Posterior cingulate gyrus (tissue), 11 donors: ENCODE results near the gene PRRT2.
"Not testable (repeated sequence)": the region's sequence is repeated elsewhere in the genome, so short reads cannot be mapped to it uniquely, and the experiment has no call there.

Experiments used
- DNase-seq, 10 donors: peaks; one replicate each; pipeline versions ENCODE4 v3.0.0 to v3.0.0-alpha.2; 2020 to 2021; ENCODE audit warnings: mixed read lengths in 3 of 10
- intact Hi-C: fragments of 100-400 bp; cut with DNase I; formaldehyde crosslinking; loops from one replicate; pipeline ENCODE4 v1.15.1; 2023

PRRT2 gene

GRCh38 chr16:29824589-29825144 is 12.7 kb downstream of the PRRT2 start:
- DNase-seq = no peak
- intact Hi-C loops = no loop called here

GRCh38 chr16:29825145-29826044 is 13.4 kb downstream of the PRRT2 start:
- peak in 5 of 10 donors; percentile 51 to 95 (median 68) for DNase-seq
- intact Hi-C loops = no loop called here

DNA sequence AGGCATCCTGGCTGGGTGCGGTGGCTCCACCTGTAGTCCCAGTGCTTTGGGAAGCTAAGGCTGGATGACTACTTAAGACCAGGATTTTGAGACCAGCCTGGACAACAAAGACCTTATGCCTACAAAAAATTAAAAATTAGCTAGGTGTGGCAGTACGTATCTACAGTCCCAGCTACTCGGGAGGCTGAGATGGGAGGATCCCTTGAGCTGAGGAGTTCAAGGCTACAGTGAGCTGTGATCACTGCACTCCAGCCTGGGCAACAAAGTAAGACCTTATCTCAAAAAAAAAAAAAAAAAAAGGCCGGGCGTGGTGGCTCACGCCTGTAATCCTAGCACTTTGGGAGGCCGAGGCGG is 14.3 kb downstream of the PRRT2 start:
- intact Hi-C loops = no loop called here

DNA sequence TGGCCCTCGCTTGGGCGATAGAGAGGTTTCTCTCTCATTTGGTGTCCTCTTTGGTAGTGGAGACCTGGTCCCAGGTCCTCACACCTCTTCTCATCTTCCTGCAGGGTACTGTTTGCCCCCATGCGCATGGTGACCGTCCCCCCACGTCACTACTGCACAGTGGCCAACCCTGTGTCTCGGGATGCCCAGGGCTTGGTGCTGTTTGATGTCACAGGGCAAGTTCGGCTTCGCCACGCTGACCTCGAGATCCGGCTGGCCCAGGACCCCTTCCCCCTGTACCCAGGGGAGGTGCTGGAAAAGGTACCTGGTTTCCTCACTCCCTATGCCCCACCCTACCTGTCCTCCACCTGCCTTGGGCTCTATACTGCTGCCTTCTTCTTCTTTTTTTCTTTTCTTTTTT is 18.8 kb downstream of the PRRT2 start:
- DNase-seq = peak in 1 of 10 donors; percentile 43
- intact Hi-C loops = no loop called here

More for the DNA sequence above, 14.3 kb downstream of the PRRT2 start:
- no peak for DNase-seq

GRCh38 chr16:29831490-29831889 is 19.5 kb downstream of the PRRT2 start:
- peak in 1 of 10 donors; percentile 67 for DNase-seq
- intact Hi-C loops = no loop called here

DNA sequence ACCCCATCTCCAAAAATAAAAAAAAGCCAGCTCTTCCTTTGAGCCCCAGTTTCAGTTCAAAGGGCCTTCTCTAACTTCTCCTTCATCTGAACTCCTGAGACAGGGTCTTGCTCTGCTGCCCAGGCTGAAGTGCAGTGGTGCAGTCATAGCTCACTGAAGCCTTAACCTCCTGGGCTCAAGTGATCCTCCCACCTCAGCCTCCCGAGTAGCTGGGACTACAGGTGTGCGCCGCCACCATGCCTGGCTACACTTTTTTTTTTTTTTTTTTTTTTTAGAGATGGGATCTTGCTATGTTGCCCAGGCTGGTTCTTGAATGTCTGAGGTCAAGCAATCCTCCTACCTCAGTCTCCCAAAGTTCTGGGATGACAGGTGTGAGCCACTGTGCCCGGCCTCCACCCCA is 21.2 kb downstream of the PRRT2 start:
- intact Hi-C loops, DNase-seq: not testable (repeated sequence)

DNA sequence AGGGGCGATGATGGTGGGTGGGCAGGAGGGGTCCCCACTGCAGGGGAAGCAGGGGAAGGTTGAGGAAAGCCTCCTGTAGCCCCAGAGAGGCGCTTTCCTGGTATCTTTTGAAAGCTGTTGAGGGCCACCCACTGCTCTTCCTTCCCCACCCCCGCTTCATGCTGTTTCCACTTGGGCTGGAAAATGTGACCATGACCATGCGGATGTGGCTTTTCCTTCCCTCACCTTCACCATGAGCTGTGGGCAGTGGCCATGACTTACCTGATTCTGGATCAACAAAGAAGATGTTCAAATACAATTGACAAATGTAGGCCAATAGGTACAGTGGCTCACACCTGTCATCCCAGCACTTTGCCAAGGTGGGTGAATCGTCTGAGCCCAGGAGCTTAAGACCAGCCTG is 22.1 kb downstream of the PRRT2 start:
- intact Hi-C loops = no loop called here
- peak in 1 of 10 donors; percentile 48 for DNase-seq

DNA sequence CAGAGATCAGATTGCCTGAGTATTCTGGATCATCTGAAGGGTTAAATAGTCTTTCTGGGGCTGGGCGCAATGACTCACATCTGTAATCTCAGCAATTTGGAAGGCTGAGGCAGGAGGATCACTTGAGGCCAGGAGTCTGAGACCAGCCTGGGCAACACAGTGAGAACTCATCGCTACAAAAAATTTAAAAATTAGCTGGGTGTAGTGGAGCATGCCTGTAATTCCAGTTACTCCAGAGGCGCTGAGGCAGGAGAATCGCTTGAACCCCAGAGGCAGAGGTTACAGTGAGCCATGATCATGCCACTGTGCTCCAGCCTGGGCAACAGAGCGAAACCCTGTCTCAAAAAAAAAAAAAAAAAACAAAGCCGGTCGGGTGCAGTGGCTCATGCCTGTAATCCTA is 23.9 kb downstream of the PRRT2 start:
- intact Hi-C loops = no loop called here
- no peak for DNase-seq

- intact Hi-C loops = no loop called here
- peak in 1 of 10 donors; percentile 57 for DNase-seq
Observed at GRCh38 chr16:29836623-29837022, 24.6 kb downstream of the PRRT2 start.

- intact Hi-C loops = no loop called here
- DNase-seq = no peak
Observed at GRCh38 chr16:29837841-29838240, 25.8 kb downstream of the PRRT2 start.

DNA sequence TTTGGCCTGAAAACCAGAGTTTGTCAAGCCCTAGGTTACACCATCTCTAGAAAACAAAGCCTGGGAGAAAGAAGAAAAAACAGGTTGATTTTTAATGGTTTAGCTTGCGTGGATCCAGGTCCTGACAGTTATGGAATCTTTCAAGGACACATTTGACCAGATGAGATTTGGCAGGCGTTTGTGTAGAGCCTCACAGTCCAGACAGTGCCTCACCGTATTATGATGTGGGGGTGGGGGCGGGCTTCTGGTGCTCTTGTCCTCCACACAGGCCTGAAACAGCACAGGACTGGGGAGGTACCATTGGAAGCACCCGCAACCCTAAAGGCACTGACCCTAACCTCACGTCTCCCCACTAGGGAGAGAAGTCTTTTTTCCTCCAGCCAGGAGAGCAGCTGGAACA is 27.8 kb downstream of the PRRT2 start:
- DNase-seq = no peak
- intact Hi-C loops = no loop called here

DNA sequence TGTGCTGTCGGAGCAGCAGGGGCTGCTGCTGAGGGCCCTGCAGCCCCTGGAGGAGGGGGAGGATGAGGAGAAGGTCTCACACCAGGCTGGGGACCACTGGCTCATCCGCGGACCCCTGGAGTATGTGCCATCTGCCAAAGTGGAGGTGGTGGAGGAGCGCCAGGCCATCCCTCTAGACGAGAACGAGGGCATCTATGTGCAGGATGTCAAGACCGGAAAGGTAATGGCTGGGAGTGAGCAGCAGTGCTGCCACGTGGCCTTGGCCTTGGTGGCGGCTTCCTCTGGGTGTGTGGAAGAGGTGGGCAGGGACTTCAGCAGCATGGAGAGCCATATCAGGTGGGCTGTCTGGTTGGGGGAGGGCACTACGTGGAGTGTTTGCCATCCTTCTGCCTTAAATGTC is 28.2 kb downstream of the PRRT2 start:
- intact Hi-C loops = no loop called here
- DNase-seq = peak in 1 of 10 donors; percentile 57

DNA sequence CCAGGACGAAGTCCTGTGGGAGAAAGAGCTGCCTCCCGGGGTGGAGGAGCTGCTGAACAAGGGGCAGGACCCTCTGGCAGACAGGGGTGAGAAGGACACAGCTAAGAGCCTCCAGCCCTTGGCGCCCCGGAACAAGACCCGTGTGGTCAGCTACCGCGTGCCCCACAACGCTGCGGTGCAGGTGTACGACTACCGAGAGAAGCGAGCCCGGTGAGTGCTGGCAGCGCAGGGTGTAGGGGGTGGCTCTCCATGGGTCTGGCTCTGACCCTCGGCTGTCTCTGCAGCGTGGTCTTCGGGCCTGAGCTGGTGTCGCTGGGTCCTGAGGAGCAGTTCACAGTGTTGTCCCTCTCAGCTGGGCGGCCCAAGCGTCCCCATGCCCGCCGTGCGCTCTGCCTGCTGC is 29.6 kb downstream of the PRRT2 start:
- intact Hi-C loops = no loop called here

GRCh38 chr16:29842732-29843346 is 30.8 kb downstream of the PRRT2 start:
- intact Hi-C loops = no loop called here
- no peak for DNase-seq

More for the DNA sequence above, 29.6 kb downstream of the PRRT2 start:
- peak in 1 of 10 donors; percentile 68 for DNase-seq

GRCh38 chr16:29843931-29844330 is 31.9 kb downstream of the PRRT2 start:
- DNase-seq = no peak
- intact Hi-C loops = no loop called here

DNA sequence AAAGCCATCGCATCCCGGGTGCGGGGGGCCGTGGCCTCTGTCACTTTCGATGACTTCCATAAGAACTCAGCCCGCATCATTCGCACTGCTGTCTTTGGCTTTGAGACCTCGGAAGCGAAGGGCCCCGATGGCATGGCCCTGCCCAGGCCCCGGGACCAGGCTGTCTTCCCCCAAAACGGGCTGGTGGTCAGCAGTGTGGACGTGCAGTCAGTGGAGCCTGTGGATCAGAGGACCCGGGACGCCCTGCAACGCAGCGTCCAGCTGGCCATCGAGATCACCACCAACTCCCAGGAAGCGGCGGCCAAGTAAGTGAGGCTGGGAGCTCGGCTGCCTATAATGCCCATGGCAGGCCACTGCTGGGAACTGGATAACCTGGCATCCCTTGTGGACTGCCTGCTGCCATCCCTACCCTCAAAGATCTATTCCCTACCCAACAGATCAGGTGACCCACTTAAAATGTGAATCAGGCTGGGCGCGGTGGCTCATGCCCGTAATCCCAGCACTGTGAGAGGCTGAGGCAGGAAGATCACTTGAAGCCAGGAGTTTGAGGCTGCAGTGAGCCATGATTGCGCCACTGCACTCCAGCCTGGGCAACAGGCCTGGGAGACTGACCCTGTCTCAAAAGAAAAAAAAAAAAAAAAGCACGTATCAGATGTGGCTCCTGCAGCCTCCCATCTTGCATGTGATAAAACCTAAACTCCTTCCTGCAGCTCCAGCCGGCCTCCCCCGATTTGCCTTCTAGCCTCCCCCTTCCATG is 32.8 kb downstream of the PRRT2 start:
- intact Hi-C loops = no loop called here
- DNase-seq = no peak

DNA sequence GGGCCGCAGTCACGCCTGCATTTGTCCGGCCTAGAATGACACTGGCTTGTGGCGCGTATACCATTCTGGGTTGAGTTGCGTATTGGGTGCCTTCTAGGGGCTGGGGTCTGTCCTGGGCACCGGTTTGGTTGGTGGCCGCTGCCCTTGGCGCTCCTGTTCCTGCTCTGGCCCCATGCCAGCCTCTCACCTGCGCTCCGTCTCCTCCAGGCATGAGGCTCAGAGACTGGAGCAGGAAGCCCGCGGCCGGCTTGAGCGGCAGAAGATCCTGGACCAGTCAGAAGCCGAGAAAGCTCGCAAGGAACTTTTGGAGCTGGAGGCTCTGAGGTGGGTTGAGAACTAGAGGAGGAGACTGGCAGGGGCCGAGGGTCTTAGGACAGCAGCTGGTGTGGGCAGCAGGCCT is 33.7 kb downstream of the PRRT2 start:
- DNase-seq = no peak
- intact Hi-C loops = no loop called here

- peak; percentile 65 to 98 (median 82) for DNase-seq
- intact Hi-C loops = loop anchor here (1.0 kb wide), 1 partner anchor 41 kb away; no protein-coding TSS in a partner anchor
Observed at GRCh38 chr16:29848420-29849297, 36.7 kb downstream of the PRRT2 start.

DNA sequence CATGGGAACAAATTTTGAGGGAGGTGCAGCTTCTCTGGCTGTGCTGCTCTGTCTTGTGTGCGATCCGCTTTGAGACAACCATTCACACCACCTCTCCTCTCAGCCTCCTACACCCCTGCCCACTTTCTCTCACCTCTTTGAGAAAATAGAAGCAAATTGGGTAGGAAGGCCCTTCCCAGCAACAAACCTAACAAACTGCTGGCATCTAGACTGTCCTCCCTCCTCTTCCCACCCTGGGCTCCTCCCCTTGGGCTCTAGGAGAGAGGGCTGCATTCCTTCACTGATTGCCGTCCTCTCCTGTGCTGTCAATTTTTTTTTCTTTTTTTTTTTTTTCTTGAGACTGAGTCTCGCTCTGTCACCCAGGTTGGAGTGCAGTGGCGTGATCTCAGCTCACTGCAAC is 37.5 kb downstream of the PRRT2 start:
- intact Hi-C loops = no loop called here
- DNase-seq = peak in 3 of 10 donors; percentile 23 to 51 (median 26)

DNA sequence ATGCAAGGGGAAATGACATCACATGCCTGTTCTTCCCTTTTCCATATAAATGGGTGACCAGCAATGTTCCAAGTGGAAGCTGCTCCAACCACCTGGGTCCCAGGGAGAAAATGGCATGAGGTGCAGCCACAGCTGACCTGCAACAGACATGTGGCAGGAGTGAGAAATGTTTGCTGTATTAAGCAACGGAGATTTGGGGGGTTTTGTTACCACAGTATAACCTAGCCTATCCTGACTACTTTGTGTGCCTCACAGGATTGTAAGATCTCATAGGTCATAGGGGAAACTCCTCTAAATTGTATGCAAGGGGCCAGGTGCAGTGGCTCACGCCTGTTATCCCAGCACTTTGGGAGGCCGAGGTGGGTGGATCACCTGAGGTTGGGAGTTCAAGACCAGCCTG is 39.0 kb downstream of the PRRT2 start:
- intact Hi-C loops = no loop called here
- DNase-seq = no peak
